Mucosa of stomach (tissue), 1 donor: ENCODE measurements around the gene RHO.
"Not testable (repeated sequence)": the region's sequence is repeated elsewhere in the genome, so short reads cannot be mapped to it uniquely, and the experiment has no call there.

ENCODE experiments used
- H3K27me3 ChIP-seq: one replicate; pipeline ENCODE4 v1.7.0; 2013; ENCODE audit warnings: mild to moderate bottlenecking, low read length; ENCODE audit not compliant: control insufficient read depth, insufficient read depth
- H3K36me3 ChIP-seq: one replicate; pipeline ENCODE4 v1.7.0; 2013; ENCODE audit warnings: low read length; ENCODE audit not compliant: control insufficient read depth, insufficient read depth
- H3K4me1 ChIP-seq: one replicate; pipeline ENCODE4 v1.7.0; 2013; ENCODE audit warnings: mild to moderate bottlenecking, low read length; ENCODE audit not compliant: control insufficient read depth, insufficient read depth
- H3K4me3 ChIP-seq: one replicate; pipeline ENCODE4 v1.7.0; 2013; ENCODE audit warnings: low read length
- H3K9ac ChIP-seq: one replicate; pipeline ENCODE4 v1.7.0; 2013; ENCODE audit warnings: mild to moderate bottlenecking, low read length, moderate library complexity
- H3K9me3 ChIP-seq: one replicate; pipeline ENCODE4 v1.7.0; 2013; ENCODE audit warnings: mild to moderate bottlenecking, low read length, moderate library complexity; ENCODE audit not compliant: control insufficient read depth
- donor health status: Pancreatic carcinoma.

The RHO gene

GRCh38 chr3:129542747-129543146 lies 14.3 kb downstream of the RHO start:
- H3K9me3 ChIP-seq: no peaks in the 10 kb centered on the region
- no peaks in the 10 kb centered on the region for H3K4me1 ChIP-seq
- no peak overlapping the region for H3K4me3 ChIP-seq
- H3K9ac ChIP-seq: no peak overlapping the region
- H3K27me3 ChIP-seq: no peaks in the 10 kb centered on the region
- H3K36me3 ChIP-seq: no peaks in the 10 kb centered on the region

GRCh38 chr3:129543156-129543790 lies 14.8 kb downstream of the RHO start, which contains the start of gene H1-8:
Gene H1-8, plus strand, starts transcription at chr3:129543175. Its CDS starts 44 bp downstream, at chr3:129543219.
- Histone ChIP-seq H3K9ac (no peak within 1 kb of the TSS), H3K4me1 (no peaks in the 10 kb centered on the region), H3K4me3 (no peak within 1 kb of the TSS), H3K27me3 (no peaks in the 10 kb centered on the region), H3K36me3 (no peaks in the 10 kb centered on the region), H3K9me3 (no peaks in the 10 kb centered on the region)

- Histone ChIP-seq H3K27me3 (no peaks in the 10 kb centered on the region), H3K9me3 (no peaks in the 10 kb centered on the region), H3K4me1 (no peaks in the 10 kb centered on the region), H3K4me3 (no peak overlapping the region), H3K9ac (no peak overlapping the region), H3K36me3 (no peaks in the 10 kb centered on the region)
Measured at GRCh38 chr3:129543999-129544398, 15.6 kb downstream of the RHO start.

- H3K9me3 ChIP-seq, H3K9ac ChIP-seq, H3K27me3 ChIP-seq, H3K4me1 ChIP-seq, H3K4me3 ChIP-seq, H3K36me3 ChIP-seq: not testable (repeated sequence)
Measured at GRCh38 chr3:129545951-129546350, 17.5 kb downstream of the RHO start.

- Histone ChIP-seq H3K4me3 (no peak overlapping the region), H3K9ac (no peak overlapping the region), H3K4me1 (no peaks in the 10 kb centered on the region), H3K9me3 (no peaks in the 10 kb centered on the region), H3K36me3 (no peaks in the 10 kb centered on the region), H3K27me3 (no peaks in the 10 kb centered on the region)
Measured at GRCh38 chr3:129547241-129547640, 18.8 kb downstream of the RHO start.

GRCh38 chr3:129548104-129548965 lies 19.9 kb downstream of the RHO start:
- Histone ChIP-seq H3K9ac (no peak overlapping the region), H3K9me3 (no peaks in the 10 kb centered on the region), H3K36me3 (no peaks in the 10 kb centered on the region), H3K27me3 (no peaks in the 10 kb centered on the region), H3K4me1 (peaks cover 2% of the 10 kb centered on the region), H3K4me3 (no peak overlapping the region)

- Histone ChIP-seq H3K9ac (no peak overlapping the region), H3K4me1 (peaks cover 9% of the 10 kb centered on the region), H3K36me3 (no peaks in the 10 kb centered on the region)
Measured at GRCh38 chr3:129549006-129549800, 20.8 kb downstream of the RHO start.

GRCh38 chr3:129549805-129550204 lies 21.4 kb downstream of the RHO start:
- H3K9me3 ChIP-seq: no peaks in the 10 kb centered on the region

More at GRCh38 chr3:129549006-129549800, 20.8 kb downstream of the RHO start:
- Histone ChIP-seq H3K9me3 (no peaks in the 10 kb centered on the region), H3K27me3 (no peaks in the 10 kb centered on the region), H3K4me3 (no peak overlapping the region)

GRCh38 chr3:129552287-129553050 lies 24.0 kb downstream of the RHO start:
- H3K9ac ChIP-seq: no peak overlapping the region
- peaks cover 9% of the 10 kb centered on the region for H3K4me1 ChIP-seq
- H3K36me3 ChIP-seq: no peaks in the 10 kb centered on the region
- H3K4me3 ChIP-seq: no peak overlapping the region
- H3K9me3 ChIP-seq: no peaks in the 10 kb centered on the region
- H3K27me3 ChIP-seq: no peaks in the 10 kb centered on the region

More at GRCh38 chr3:129549805-129550204, 21.4 kb downstream of the RHO start:
- Histone ChIP-seq H3K4me1 (peaks cover 9% of the 10 kb centered on the region), H3K27me3 (no peaks in the 10 kb centered on the region), H3K4me3 (no peak overlapping the region), H3K36me3 (no peaks in the 10 kb centered on the region), H3K9ac (no peak overlapping the region)

GRCh38 chr3:129553171-129553570 lies 24.7 kb downstream of the RHO start:
- Histone ChIP-seq H3K27me3 (no peaks in the 10 kb centered on the region), H3K9ac (no peak overlapping the region), H3K4me3 (no peak overlapping the region), H3K4me1 (peaks cover 9% of the 10 kb centered on the region), H3K36me3 (no peaks in the 10 kb centered on the region), H3K9me3 (no peaks in the 10 kb centered on the region)

- no peaks in the 10 kb centered on the region for H3K9me3 ChIP-seq
- H3K4me3 ChIP-seq: no peak overlapping the region
- peaks cover 9% of the 10 kb centered on the region for H3K4me1 ChIP-seq
- no peak overlapping the region for H3K9ac ChIP-seq
- no peaks in the 10 kb centered on the region for H3K27me3 ChIP-seq
- no peaks in the 10 kb centered on the region for H3K36me3 ChIP-seq
Measured at GRCh38 chr3:129553719-129554118, 25.3 kb downstream of the RHO start.
